GM21367 (cell line): ENCODE measurements around the gene TTC23.

Experiments used
- ATAC-seq: cut with Tn5 transposase; IDR thresholded peaks from one replicate; pipeline ENCODE4 v1.9.1; 2021; ENCODE audit not compliant: unreplicated experiment

Gene TTC23

DNA sequence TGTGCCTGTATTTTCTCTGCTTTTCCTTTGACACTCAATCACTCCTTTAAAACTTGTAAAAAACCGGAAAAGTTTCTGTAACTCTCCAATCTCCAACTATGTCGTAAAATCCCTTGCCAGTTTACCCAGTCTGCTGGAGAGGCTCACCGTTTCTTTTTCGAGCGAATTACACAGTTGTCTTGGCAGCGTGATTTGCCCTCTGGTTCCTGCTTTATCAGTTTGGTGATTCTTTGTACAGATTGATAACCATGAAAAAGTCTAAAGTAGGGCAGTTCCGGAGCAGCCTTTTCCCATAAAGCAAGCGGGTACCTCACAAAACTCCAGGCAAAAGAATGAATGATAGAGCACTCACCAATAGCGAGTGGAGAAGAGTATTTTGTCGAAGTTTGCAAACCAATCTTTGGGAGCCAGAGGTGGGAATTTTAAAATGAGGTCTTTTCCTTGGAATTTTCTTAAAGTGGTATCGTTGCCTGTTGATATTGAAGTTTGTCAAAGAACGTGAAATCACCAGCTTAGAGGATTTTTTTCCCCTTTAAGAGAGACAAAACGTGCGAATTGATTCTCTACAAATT, at the start of gene TTC23:
TTC23 (minus strand) TSS at position 312 of the 572 bp plus-strand sequence. CDS start 20,869 bp downstream, outside the sequence.
- no peak for ATAC-seq

GRCh38 chr15:99296386-99296785, 47.0 kb upstream of the TTC23 start:
- no peak for ATAC-seq

DNA sequence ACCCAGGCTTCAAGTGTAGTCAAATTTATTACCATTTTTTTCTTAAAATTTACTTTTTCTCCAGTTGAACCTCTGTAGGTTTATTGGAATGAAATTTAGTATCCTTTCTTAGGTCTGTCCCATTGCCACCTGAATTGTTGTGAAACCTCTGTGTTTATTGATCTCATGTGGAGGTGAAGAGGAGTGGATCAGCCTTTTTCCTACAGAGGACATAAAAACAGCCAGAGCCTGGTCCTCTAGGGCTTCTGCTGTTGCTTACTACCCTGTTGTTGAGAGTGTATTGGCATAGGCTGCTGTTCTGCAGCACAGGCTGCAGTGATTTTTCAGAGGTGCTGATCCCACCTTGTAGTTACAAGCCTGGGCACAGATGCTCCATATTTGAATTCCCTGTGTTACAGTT, 46.5 kb upstream of the TTC23 start:
- no peak for ATAC-seq

DNA sequence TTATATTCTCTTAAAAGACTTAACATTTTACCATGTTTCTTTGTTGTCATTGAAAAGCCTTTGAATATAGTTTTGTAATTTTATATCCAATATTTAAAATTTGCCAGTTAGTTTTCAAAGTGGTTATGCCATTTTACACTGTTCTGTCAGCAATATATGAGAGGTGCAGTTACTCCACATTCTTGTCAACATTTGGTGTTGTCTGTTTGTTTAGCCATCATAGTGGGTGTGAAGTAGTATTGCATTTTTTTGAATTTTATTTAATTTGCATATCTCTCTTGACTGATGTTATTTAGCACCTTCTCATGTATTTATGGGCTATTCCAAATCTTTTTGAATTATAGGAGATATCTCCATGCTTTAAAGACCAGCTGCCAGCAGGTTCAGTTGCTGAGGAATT, 42.3 kb upstream of the TTC23 start:
- no peak for ATAC-seq

DNA sequence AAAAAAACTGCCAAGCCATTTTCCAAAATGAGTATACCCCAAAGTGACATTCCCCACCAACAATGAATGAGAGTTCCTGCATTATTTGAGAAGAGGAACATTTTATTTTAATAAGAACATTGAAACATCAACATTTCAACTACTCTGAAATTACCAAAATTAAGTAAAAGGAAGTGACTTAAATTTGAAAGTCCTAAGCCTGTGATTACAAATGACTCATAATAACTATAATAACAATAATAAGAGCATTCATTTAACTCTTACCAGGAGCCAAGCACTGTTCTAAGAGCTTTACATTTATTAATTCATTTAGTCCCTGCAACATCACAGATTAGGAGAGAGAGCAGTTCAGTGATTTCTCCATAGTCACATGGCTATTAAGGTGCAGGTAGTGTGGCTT, 34.3 kb upstream of the TTC23 start:
- ATAC-seq = no peak

DNA sequence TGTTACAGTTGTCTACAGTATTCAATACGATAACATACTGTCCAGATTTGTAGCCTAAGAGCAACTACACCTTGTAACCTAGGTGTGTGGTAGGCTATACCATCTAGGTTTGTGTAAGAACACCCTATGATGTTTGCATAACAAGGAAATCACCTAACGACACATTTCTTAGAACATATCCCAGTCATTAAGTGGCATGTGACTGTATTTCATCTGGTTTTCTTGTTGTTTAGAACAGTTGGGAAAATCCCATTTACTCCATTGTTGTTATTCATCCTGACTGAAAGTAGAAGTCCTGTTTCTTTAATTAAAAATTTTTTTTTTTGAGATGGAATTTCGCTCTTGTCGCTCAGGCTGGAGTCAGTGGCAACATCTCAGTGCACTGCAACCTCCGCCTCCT, 33.2 kb upstream of the TTC23 start:
- no peak for ATAC-seq

GRCh38 chr15:99282121-99282520, 32.7 kb upstream of the TTC23 start:
- no peak for ATAC-seq

GRCh38 chr15:99279827-99280226, 30.4 kb upstream of the TTC23 start:
- ATAC-seq = no peak

- ATAC-seq = no peak
Observed at GRCh38 chr15:99279290-99279689, 29.9 kb upstream of the TTC23 start.

GRCh38 chr15:99275525-99276128, 26.2 kb upstream of the TTC23 start:
- ATAC-seq = no peak

DNA sequence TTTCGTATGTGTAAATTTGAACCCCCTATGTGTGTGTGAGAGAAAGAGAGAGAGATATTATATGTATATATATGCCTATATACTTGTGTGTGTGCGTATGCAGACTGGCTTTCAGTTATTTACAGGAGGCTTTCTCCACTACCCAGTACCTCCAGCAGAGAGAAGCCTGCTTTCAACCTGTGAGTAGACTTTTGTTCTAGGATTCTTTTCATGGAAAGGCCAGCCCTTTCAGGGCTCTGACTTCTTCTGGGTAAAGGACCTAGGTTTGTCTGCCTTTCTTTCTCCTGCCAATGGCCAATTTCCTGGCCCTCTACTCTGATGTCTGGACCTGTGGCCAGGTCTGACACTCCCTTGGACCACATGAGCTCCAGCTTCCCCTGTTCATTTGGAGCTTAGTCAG, 25.7 kb upstream of the TTC23 start:
- no peak for ATAC-seq

DNA sequence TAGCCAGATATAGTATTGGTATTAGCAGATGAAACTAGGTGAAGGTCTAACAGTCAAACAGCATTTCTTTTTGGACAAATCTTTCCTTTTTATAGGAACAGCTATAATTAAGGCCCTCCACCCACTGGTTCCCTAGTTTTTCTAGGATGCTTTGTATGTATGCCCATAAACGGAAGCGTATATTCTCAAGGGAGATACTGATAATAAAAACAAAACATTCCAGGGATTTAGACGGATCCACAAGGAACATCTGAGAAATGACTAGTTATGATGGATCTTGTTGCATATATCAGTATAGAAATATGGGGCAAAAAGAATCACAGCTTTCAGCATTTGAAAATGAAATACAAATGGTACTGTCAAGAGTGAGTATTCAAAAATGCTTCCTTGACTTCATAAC, 24.4 kb upstream of the TTC23 start:
- no peak for ATAC-seq

- no peak for ATAC-seq
Observed at GRCh38 chr15:99268431-99268830, 19.1 kb upstream of the TTC23 start.

GRCh38 chr15:99267957-99268356, 18.6 kb upstream of the TTC23 start:
- no peak for ATAC-seq

DNA sequence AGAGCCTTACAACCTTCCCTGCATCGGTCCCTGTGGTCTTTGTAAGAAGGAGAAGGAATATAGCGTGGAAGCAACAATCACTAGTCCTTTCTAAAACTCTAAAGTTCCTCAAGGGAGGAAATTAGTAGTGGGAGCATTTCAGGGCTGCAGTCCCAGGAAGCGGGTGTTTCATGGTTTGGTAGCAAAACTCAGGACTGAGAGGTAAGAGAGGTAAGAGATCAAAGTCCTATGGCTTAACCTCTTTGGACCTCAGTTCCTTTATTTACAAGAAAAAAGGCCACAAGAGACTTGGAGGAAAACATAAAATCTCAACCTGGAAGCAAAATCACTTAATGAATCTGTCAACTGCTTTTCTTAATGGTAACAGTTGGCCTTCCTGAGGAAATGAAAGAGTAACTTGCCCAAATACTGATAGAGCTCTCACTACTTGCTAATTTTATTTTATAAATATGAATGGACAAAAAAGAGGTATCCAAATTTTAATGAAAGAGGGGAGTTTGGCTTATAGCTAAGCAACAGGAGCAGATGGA, 16.2 kb upstream of the TTC23 start:
- ATAC-seq = no peak

DNA sequence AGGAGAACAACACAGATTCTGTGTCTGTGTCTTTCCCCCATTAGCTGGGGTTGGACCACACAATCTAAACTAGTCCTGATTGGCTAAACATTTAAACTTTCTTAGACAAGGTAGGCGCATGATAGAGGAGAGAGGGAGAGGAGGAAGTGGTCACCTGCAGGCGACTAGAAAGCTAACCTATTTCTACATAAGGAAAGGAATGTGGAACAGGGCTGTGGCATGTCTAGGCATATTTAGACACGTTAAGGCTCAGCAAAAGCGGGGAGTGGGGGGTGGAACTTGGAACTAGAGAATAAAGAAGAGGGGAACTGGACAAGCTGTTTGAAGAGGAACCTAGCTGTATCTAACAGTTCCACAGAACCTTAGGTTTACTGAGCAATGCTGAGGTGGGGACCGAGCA, 14.7 kb upstream of the TTC23 start:
- no peak for ATAC-seq

DNA sequence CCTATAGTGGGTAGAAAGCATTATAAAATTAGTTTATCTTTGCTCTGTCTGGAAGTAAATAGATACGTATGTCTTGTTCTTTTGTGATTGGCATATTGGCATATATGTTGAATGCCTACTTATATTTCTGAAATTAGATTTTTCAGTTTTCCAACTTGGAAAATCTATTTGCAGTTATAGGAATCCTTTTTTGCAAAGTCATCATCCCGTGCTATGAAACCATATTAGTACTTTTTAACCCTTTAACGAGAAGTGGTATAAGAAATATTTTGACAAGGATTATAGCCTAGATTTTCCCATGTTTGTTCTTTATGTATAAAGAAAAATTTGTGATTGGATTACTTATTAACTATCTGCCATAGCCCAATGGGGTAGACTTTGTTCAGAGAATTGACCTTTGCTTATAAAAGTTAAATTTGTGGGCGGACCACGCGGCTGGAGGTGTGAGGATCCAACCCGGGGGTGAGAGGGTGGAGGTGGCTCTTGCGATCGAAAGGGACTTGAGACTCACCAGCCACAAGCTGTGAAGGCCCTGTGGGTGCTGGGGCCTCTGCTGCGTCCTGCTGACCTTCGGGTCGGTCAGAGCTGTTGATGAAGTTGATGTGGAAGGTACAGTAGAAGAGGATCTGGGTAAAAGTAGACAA, 7.8 kb upstream of the TTC23 start:
- no peak for ATAC-seq

DNA sequence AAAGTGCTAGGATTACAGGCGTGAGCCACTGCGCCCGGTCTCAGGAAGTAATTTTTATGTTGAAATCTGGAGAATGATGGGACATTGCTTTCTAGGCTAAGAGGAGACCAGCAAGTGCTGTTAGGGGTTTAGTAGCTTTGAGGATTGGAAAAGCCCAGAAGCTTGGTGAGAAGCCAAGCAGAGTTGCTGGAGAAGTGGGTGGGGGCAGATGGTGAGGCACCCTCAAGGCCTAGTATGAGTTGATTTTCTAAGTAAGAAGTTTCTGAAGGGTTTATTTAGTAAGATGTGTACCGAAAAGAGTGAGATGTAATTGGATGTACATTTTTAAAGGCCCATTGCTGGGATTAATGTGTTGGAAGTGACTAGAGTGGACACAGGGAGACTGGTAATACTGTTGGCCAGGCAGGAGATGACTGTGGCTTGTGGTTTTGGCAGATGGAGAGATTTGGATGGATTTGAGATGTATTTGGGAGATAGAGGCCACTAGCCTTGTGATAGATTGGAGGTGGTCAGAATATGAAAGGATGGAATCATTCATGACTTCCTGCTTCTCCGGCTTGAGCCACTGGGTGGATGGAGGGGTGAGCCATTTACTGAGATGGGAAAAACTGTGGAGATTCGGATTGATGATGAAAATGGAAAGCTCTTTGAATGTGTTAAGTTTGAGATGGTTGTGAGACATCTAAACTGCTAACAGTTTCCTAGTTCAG, 4.2 kb upstream of the TTC23 start:
- no peak for ATAC-seq

- no peak for ATAC-seq
Observed at GRCh38 chr15:99252326-99252725, 2.9 kb upstream of the TTC23 start.

GRCh38 chr15:99250857-99251841, 1.8 kb upstream of the TTC23 start, which contains the start of gene LRRC28:
Gene LRRC28 (plus strand): TSS chr15:99251481. CDS start chr15:99255958, 4,477 bp downstream.
- ATAC-seq = peak; percentile 92

- ATAC-seq = no peak
Observed at GRCh38 chr15:99250494-99250856, 1.1 kb upstream of the TTC23 start.
